ENCODE data around the gene SIRT7.

Gene SIRT7

GRCh38 chr17:81867991-81868673 lies 49.8 kb downstream of the SIRT7 start:
- no peak for TF ChIP-seq CTCF (IDR thresholded peaks at IDR 0.05)
- DNase-seq (ENCODE audit: low spot score): no peak
- peak overlapping the region; percentile 83 to 100 for H3K27ac ChIP-seq
- no peak overlapping the region for H3K4me3 ChIP-seq

- Histone ChIP-seq H3K27ac (peak overlapping the region; percentile 7 to 100), H3K4me3 (no peak overlapping the region)
- DNase-seq (ENCODE audit: low spot score): no peak
- TF ChIP-seq CTCF (IDR thresholded peaks at IDR 0.05): no peak
These were observed 50.6 kb downstream of the SIRT7 start for GRCh38 chr17:81867170-81867990.

- peak overlapping the region in 1 of 2 donors; percentile 100 for H3K27ac ChIP-seq
- DNase-seq (ENCODE audit: low spot score): no peak
- no peak overlapping the region for H3K4me3 ChIP-seq
- TF ChIP-seq CTCF (IDR thresholded peaks at IDR 0.05): no peak
These were observed 51.4 kb downstream of the SIRT7 start for GRCh38 chr17:81866440-81867169.

GRCh38 chr17:81865733-81866439 lies 52.1 kb downstream of the SIRT7 start:
- Histone ChIP-seq H3K27ac (peak overlapping the region in 1 of 2 donors; percentile 40), H3K4me3 (no peak overlapping the region)
- no peak for DNase-seq (ENCODE audit: low spot score)
- TF ChIP-seq CTCF (IDR thresholded peaks at IDR 0.05): no peak

GRCh38 chr17:81865358-81865732 lies 52.6 kb downstream of the SIRT7 start:
- TF ChIP-seq CTCF (IDR thresholded peaks at IDR 0.05): no peak
- Histone ChIP-seq H3K4me3 (no peak overlapping the region), H3K27ac (peak overlapping the region in 1 of 2 donors; percentile 40)
- DNase-seq (ENCODE audit: low spot score): no peak

- TF ChIP-seq CTCF (IDR thresholded peaks at IDR 0.05): no peak
- H3K27ac ChIP-seq: no peak overlapping the region
- no peak for DNase-seq (ENCODE audit: low spot score)
- H3K4me3 ChIP-seq: no peak overlapping the region
These were observed 53.9 kb downstream of the SIRT7 start for GRCh38 chr17:81863833-81864768.

Data from coronary artery (tissue), 2 donors.